ENCODE results near the gene CSNK2B.

The CSNK2B gene

GRCh38 chr6:31717499-31718222 is 51.8 kb downstream of the CSNK2B start:
- no peaks in the 10 kb centered on the region for H3K79me2 ChIP-seq (ENCODE audit: low read length)
- no peak overlapping the region for H3K4me2 ChIP-seq (ENCODE audit: low read depth, low read length)
- no peaks in the 10 kb centered on the region for H3K36me3 ChIP-seq (replicated peaks; ENCODE audit: insufficient read depth, low read length)
- no peak overlapping the region for H3K9ac ChIP-seq (ENCODE audit: low read length)
- no peaks in the 10 kb centered on the region for H3K9me3 ChIP-seq (replicated peaks; ENCODE audit: insufficient read depth, low read length)
- H3K4me3 ChIP-seq (ENCODE audit: low read length): no peak overlapping the region
- no peaks in the 10 kb centered on the region for H3K4me1 ChIP-seq (ENCODE audit: low read length)
- no peaks in the 10 kb centered on the region for H3K27me3 ChIP-seq (replicated peaks; ENCODE audit: insufficient read depth, low read length)
- DNase-seq: no peak
- H4K20me1 ChIP-seq (ENCODE audit: insufficient read depth, low read length): no peaks in the 10 kb centered on the region
- H3F3A ChIP-seq (ENCODE audit: insufficient read depth, low read length): no peaks in the 10 kb centered on the region
- no peaks in the 10 kb centered on the region for H3K9me2 ChIP-seq (replicated peaks; ENCODE audit: insufficient read depth, low read length)
- H3K27ac ChIP-seq (ENCODE audit: low read length): no peak overlapping the region
- no peak for TF ChIP-seq EZH2phosphoT487 (IDR thresholded peaks at IDR 0.05; ENCODE audit: low read length)
- no peak for TF ChIP-seq CTCF (IDR thresholded peaks at IDR 0.05; ENCODE audit: low read length)
- no peak for TF ChIP-seq EZH2 (optimal IDR thresholded peaks at IDR 0.05; ENCODE audit: low read depth, low read length)
- no peak overlapping the region for H2AFZ ChIP-seq (ENCODE audit: low read length)

- Histone ChIP-seq H2AFZ (ENCODE audit: low read length) (no peak overlapping the region), H3K27ac (ENCODE audit: low read length) (no peak overlapping the region), H4K20me1 (ENCODE audit: insufficient read depth, low read length) (no peaks in the 10 kb centered on the region), H3K9me3 (replicated peaks; ENCODE audit: insufficient read depth, low read length) (no peaks in the 10 kb centered on the region), H3K9me2 (replicated peaks; ENCODE audit: insufficient read depth, low read length) (no peaks in the 10 kb centered on the region), H3F3A (ENCODE audit: insufficient read depth, low read length) (no peaks in the 10 kb centered on the region), H3K4me1 (ENCODE audit: low read length) (no peaks in the 10 kb centered on the region), H3K79me2 (ENCODE audit: low read length) (no peaks in the 10 kb centered on the region), H3K4me2 (ENCODE audit: low read depth, low read length) (no peak overlapping the region), H3K9ac (ENCODE audit: low read length) (no peak overlapping the region), H3K27me3 (replicated peaks; ENCODE audit: insufficient read depth, low read length) (no peaks in the 10 kb centered on the region), H3K4me3 (ENCODE audit: low read length) (no peak overlapping the region), H3K36me3 (replicated peaks; ENCODE audit: insufficient read depth, low read length) (no peaks in the 10 kb centered on the region)
- no peak for DNase-seq
- no peak for TF ChIP-seq CTCF (IDR thresholded peaks at IDR 0.05; ENCODE audit: low read length)
- TF ChIP-seq EZH2phosphoT487 (IDR thresholded peaks at IDR 0.05; ENCODE audit: low read length): no peak
- no peak for TF ChIP-seq EZH2 (optimal IDR thresholded peaks at IDR 0.05; ENCODE audit: low read depth, low read length)
These were observed 52.4 kb downstream of the CSNK2B start for GRCh38 chr6:31718265-31718664.

GRCh38 chr6:31719001-31719400 is 53.1 kb downstream of the CSNK2B start:
- no peak for TF ChIP-seq CTCF (IDR thresholded peaks at IDR 0.05; ENCODE audit: low read length)
- no peak for TF ChIP-seq EZH2 (optimal IDR thresholded peaks at IDR 0.05; ENCODE audit: low read depth, low read length)
- TF ChIP-seq EZH2phosphoT487 (IDR thresholded peaks at IDR 0.05; ENCODE audit: low read length): no peak
- Histone ChIP-seq H3K4me3 (ENCODE audit: low read length) (no peak overlapping the region), H3K9me3 (replicated peaks; ENCODE audit: insufficient read depth, low read length) (no peaks in the 10 kb centered on the region), H3K79me2 (ENCODE audit: low read length) (no peaks in the 10 kb centered on the region), H3K4me2 (ENCODE audit: low read depth, low read length) (no peak overlapping the region), H2AFZ (ENCODE audit: low read length) (no peak overlapping the region), H3K36me3 (replicated peaks; ENCODE audit: insufficient read depth, low read length) (no peaks in the 10 kb centered on the region), H3K27ac (ENCODE audit: low read length) (no peak overlapping the region), H3K9ac (ENCODE audit: low read length) (no peak overlapping the region), H3F3A (ENCODE audit: insufficient read depth, low read length) (no peaks in the 10 kb centered on the region), H4K20me1 (ENCODE audit: insufficient read depth, low read length) (no peaks in the 10 kb centered on the region), H3K4me1 (ENCODE audit: low read length) (no peaks in the 10 kb centered on the region), H3K9me2 (replicated peaks; ENCODE audit: insufficient read depth, low read length) (no peaks in the 10 kb centered on the region), H3K27me3 (replicated peaks; ENCODE audit: insufficient read depth, low read length) (no peaks in the 10 kb centered on the region)
- DNase-seq: no peak
